Measurements from ENCODE around the gene MYO18A. TPM values are rescaled to one million over a fixed set of nuclear protein-coding genes. Genes with fewer than 3 reads are reported as not detected.
A peak's percentile ranks its signal among the peaks of the same experiment; 100 is the strongest.

The MYO18A gene
- total RNA-seq, 1 donor from 2014 or later = 45.9 TPM

DNA sequence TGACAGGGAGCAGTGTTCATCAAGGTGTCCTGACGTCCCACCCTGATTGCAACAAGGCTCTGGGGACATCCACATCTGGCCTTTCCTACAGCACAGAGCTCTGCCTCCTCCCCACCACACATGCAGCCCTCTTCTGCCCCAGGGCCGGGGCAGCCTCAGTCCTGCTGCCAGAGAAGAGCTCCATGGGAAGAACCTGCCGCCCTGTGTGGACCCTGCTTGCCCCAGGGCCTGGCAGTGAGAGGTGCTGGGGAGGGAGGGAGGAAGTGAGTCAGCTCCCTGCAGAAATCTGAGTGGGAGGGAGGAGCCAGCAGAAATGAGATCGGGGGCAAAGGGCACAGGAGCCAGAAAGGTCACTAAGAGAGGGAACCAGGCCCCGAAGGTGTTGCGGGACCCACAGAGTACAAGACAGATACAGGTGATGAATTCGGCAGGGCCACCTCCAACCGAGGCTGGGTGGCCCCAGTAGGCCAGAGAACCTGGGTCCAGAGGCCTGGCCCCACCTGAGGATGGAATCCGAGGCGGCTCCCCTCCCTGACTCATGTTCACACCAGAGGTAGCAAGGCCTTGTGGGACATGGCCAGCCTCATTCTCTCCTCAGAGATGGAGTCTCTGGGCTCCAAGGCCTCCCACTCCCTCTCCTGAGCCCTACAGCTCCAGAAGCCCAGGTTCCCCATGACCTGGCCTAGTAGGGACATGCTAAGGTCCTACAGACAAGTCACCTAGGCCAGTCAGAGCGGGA, 24.8 kb downstream of the MYO18A start:
- Histone ChIP-seq H3K4me3 (ENCODE audit: insufficient read depth, low read depth, low read length) (no peak overlapping the region), H3K4me1 (ENCODE audit: insufficient read depth, low read length) (peaks cover 69% of the 10 kb centered on the region), H4K20me1 (ENCODE audit: insufficient read depth, low read length) (peaks cover 38% of the 10 kb centered on the region), H3K36me3 (ENCODE audit: insufficient read depth, low read length) (no peaks in the 10 kb centered on the region), H3K9me3 (ENCODE audit: insufficient read depth, low read depth, low read length) (no peaks in the 10 kb centered on the region), H2AFZ (ENCODE audit: low read depth, low read length) (no peak overlapping the region), H3K4me2 (ENCODE audit: low read length) (peak overlapping the region; percentile 68), H3K27me3 (ENCODE audit: insufficient read depth, low read length) (no peaks in the 10 kb centered on the region), H3K27ac (ENCODE audit: low read depth, low read length) (peak overlapping the region; percentile 64), H3K9ac (ENCODE audit: low read length) (peak overlapping the region; percentile 36), H3K79me2 (ENCODE audit: insufficient read depth, low read length) (no peaks in the 10 kb centered on the region)
- no peak for FAIRE-seq
- H3K27me3 Mint-ChIP-seq (ENCODE audit: low read depth, unreplicated experiment) = no peaks in the 10 kb centered on the region
- TF ChIP-seq, protein P1, sequence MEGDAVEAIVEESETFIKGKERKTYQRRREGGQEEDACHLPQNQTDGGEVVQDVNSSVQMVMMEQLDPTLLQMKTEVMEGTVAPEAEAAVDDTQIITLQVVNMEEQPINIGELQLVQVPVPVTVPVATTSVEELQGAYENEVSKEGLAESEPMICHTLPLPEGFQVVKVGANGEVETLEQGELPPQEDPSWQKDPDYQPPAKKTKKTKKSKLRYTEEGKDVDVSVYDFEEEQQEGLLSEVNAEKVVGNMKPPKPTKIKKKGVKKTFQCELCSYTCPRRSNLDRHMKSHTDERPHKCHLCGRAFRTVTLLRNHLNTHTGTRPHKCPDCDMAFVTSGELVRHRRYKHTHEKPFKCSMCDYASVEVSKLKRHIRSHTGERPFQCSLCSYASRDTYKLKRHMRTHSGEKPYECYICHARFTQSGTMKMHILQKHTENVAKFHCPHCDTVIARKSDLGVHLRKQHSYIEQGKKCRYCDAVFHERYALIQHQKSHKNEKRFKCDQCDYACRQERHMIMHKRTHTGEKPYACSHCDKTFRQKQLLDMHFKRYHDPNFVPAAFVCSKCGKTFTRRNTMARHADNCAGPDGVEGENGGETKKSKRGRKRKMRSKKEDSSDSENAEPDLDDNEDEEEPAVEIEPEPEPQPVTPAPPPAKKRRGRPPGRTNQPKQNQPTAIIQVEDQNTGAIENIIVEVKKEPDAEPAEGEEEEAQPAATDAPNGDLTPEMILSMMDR (IDR thresholded peaks at IDR 0.05; ENCODE audit: insufficient read depth, low read depth, low read length) = no peak
- no peak for TF ChIP-seq EZH2 (IDR thresholded peaks at IDR 0.05; ENCODE audit: insufficient read depth, low read length)
- no peaks in the 10 kb centered on the region for H3K9me3 Mint-ChIP-seq (ENCODE audit: unreplicated experiment)
- no peak overlapping the region for H3K4me3 Mint-ChIP-seq (ENCODE audit: unreplicated experiment)
- peak overlapping the region; percentile 88 for H3K27ac Mint-ChIP-seq (ENCODE audit: unreplicated experiment)
- DNase-seq (ENCODE audit: low read depth) = no peak
- H3K4me1 Mint-ChIP-seq (ENCODE audit: low read depth, unreplicated experiment) = peaks cover 64% of the 10 kb centered on the region
- H3K36me3 Mint-ChIP-seq (ENCODE audit: low read depth, unreplicated experiment) = peaks cover 6% of the 10 kb centered on the region

GRCh38 chr17:29154516-29155226, 25.5 kb downstream of the MYO18A start:
- Mint-ChIP-seq H3K27ac (ENCODE audit: unreplicated experiment) (no peak overlapping the region), H3K36me3 (ENCODE audit: low read depth, unreplicated experiment) (peaks cover 6% of the 10 kb centered on the region), H3K4me3 (ENCODE audit: unreplicated experiment) (no peak overlapping the region), H3K27me3 (ENCODE audit: low read depth, unreplicated experiment) (no peaks in the 10 kb centered on the region), H3K4me1 (ENCODE audit: low read depth, unreplicated experiment) (peaks cover 64% of the 10 kb centered on the region), H3K9me3 (ENCODE audit: unreplicated experiment) (no peaks in the 10 kb centered on the region)
- peak overlapping the region; percentile 68 for H3K4me2 ChIP-seq (ENCODE audit: low read length)
- no peak overlapping the region for H3K27ac ChIP-seq (ENCODE audit: low read depth, low read length)
- H3K9me3 ChIP-seq (ENCODE audit: insufficient read depth, low read depth, low read length) = no peaks in the 10 kb centered on the region
- H3K9ac ChIP-seq (ENCODE audit: low read length) = no peak overlapping the region
- TF ChIP-seq, protein P1 (IDR thresholded peaks at IDR 0.05; ENCODE audit: insufficient read depth, low read depth, low read length) = no peak
- TF ChIP-seq EZH2 (IDR thresholded peaks at IDR 0.05; ENCODE audit: insufficient read depth, low read length) = no peak
- no peak for FAIRE-seq
- H3K4me1 ChIP-seq (ENCODE audit: insufficient read depth, low read length) = peaks cover 67% of the 10 kb centered on the region
- H4K20me1 ChIP-seq (ENCODE audit: insufficient read depth, low read length) = peaks cover 31% of the 10 kb centered on the region
- H3K79me2 ChIP-seq (ENCODE audit: insufficient read depth, low read length) = no peaks in the 10 kb centered on the region
- no peak overlapping the region for H2AFZ ChIP-seq (ENCODE audit: low read depth, low read length)
- no peaks in the 10 kb centered on the region for H3K27me3 ChIP-seq (ENCODE audit: insufficient read depth, low read length)
- H3K4me3 ChIP-seq (ENCODE audit: insufficient read depth, low read depth, low read length) = no peak overlapping the region
- no peak for DNase-seq (ENCODE audit: low read depth)
- H3K36me3 ChIP-seq (ENCODE audit: insufficient read depth, low read length) = no peaks in the 10 kb centered on the region
